Fibroblast of gingiva (primary cell): ENCODE data around the gene CXCL10.
"Not testable (repeated sequence)": the region's sequence is repeated elsewhere in the genome, so short reads cannot be mapped to it uniquely, and the experiment has no call there.

Source experiments
- DNase-seq: peaks from one replicate; pipeline ENCODE4 v3.0.0-alpha.2; 2011; ENCODE audit warnings: low read depth

Gene CXCL10

DNA sequence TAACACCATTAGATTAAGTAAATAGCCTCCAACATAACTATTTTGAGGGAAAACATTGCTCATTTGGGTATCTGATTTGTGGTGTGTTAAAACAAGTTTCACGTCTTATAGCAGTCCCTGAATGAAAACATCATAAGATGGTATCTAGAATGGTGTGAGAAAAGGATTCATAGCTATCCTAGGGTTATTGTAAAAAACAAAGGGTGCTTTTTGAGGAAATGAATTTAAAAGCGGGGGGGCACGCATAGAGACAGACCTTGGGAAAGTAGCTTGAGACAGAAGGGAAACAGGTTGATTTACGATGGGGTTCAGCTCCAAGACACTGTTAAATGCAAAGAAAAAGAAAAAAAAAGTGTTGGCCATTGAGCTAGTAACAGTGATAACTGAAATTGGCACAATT lies 768 bp upstream of the CXCL10 start:
- DNase-seq = no peak

DNA sequence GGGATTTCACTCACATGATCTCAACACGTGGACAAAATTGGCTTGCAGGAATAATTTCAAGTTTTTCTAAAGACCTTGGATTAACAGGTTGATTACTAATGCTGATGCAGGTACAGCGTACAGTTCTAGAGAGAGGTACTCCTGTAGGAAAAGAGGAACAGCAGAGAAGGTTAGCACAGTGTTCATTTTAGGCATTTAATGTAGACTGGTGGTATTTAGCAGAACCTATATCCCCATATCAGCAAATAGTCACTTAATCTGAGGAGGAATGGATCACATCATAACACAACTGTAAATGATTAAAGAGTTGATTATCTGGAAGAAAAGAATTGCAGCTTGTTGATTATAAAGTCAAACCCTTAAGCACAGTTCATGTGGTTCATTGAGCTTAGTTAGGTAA lies 620 bp downstream of the CXCL10 start:
- no peak for DNase-seq

DNA sequence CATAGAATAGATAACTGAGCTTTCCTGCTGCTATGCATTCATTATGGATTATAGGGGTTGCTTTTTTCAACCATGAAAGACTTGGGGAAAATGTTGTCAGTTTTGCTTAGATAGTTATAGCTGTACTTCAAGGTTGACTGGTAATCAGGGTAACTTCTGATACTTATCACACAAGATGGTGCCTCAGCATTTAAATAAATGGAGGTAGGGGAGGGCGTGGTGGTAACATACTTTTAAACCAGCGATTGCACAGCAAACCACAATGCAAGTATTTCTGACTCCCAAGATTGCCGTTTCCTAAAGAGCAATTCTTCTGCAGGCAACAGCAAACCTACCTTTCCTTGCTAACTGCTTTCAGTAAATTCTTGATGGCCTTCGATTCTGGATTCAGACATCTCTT lies 1.3 kb downstream of the CXCL10 start:
- DNase-seq = no peak

DNA sequence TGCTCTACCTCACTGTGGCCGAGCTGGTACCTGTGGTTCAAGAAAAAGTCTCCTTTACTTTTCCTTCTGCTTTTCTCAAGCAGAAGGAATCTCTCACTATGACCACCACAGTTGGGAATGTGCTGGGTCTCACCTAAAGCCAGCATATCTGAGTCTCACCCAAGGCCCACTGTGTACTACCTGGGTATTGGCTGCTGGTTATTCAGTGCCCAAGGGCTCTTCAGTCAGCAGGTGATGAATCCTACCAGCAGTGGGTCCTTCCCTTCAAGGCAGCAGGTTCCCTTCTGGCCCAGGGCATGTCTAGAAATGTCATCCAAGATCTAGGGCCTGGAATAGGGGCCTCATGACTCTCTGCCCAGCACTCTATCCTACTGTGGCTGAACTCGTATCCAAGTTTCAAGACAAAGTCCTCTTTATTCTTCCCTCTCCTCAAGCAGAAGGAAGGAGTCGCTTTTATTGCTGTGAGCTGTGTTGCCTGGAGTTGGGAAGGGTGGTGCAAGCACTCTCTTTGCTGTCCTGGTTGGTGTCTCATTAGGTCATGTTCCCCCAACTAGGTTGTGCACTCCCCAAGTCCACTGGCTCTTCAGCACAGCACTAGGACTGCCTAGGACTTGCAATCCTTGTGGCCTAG lies 6.1 kb downstream of the CXCL10 start:
- no peak for DNase-seq

DNA sequence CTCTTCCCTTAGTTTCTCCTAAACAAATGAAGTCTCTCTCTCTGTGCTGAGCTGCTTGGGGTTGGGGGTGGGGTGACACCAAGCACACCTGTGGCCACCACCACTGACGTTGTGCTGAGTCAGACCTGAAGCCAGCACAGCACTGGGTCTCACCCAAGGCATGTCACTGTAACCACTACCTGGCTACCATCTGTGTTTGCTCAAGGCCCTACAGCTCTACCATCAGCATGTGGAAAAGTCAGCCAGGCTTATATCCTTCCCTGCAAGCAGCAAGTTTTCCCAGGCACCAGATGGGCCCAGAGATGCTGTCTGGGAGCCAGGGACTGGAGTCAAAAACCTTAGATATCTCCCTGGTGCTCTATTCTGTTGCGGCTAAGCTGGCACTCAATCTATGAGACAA lies 6.9 kb downstream of the CXCL10 start:
- no peak for DNase-seq

DNA sequence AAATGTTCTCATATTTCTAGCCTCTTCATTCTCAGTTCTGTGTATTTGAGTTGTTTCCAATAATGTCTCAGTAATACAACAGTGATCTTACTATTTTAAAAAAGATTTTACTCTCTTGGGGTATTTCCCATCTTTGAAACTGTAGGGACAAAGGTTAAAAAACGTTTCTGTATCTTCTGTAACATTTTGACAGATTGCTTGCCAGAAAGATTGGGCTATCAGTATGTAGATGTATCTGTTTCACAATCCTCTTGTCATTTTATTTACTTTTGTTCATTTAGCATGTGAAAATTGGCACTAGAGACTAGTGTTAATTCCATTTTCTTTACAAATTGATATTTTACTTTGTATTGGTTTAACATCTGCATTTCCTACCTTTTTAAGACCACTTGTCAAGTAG lies 9.8 kb downstream of the CXCL10 start:
- DNase-seq = no peak

DNA sequence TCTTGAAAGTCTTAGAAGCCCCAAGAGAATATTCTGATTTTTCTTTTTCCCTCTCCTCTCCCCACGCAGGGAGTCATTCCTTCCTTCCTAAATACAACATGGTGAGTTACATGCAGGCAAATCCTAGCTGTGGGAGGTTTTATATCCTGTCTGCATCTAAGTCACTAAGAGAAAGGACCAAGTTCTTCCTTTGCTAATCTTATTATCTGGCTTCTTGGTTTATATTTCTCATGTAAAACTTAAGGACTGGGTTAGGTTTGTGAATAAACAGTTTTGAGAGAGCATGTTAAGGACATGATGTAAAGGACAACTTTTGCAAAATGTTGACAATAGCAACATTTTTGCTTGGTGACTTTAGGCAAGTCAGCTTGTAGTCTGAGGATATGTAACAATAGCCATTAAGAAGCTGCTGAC lies 10.9 kb downstream of the CXCL10 start:
- DNase-seq = peak; percentile 17

DNA sequence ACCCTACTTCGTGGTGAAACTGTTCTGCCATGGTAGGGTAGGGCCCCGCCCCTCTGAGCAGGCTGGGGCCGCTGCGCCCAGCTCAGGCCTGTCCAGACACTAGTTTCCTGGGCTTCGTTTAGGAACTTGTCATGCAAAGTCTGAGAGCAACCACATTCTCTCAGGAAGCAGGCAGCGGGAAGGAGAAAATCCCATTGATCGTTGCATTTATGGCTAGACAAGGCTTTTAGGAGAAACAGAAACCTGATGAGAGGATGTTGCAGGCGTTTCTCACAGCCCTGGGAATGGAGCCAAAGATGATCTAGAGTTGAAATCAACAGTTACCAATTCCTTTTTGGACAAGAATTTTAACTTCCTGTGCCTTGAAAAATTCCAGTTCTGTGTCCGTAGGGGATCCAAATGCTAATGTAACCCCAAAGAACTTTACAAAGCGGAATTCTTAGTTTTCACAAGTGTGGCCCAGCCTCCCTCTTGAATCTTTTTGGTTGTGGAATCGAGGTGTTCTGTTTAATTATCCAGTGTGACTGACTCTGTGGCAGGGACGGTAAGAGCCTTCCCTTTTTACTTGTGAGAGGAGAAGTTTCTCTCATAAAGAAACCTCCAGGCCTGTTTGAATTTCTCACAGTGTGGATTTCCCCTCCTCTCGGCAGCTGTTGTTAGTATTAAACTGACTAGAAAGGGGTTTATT lies 11.5 kb downstream of the CXCL10 start:
- peak; percentile 73 for DNase-seq

DNA sequence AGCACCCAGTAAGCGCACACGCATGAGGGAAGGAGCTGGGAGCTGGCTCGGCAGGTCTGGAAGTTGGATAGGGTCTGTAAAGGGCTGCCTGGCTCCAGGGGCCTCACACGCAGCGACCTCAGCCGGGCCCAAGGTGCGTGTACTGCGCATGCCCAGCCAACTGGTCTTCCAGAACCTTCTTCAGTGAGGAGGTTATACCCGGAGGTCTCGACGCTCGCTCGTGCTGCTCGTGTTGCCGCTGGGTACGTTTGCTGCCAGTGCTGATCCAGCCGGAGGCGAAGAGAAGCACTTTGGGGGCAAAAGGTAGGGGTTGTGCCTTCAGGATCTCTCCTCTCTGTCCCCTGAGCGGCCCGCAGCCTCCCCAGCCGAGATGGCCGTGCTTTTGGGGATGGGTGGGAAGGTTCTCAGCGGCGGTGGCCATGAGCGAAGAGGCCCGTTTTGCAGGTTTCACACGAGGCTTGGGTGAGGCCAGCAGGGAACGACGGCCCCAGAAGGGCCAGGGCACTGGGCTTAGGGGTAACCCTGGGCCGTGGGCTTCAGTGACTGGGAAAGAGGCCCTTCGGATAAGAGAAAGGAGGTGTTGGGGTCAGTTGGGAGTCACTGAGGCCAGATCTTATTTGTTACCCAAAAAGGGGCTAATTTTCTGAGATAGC lies 12.2 kb downstream of the CXCL10 start:
- no peak for DNase-seq

DNA sequence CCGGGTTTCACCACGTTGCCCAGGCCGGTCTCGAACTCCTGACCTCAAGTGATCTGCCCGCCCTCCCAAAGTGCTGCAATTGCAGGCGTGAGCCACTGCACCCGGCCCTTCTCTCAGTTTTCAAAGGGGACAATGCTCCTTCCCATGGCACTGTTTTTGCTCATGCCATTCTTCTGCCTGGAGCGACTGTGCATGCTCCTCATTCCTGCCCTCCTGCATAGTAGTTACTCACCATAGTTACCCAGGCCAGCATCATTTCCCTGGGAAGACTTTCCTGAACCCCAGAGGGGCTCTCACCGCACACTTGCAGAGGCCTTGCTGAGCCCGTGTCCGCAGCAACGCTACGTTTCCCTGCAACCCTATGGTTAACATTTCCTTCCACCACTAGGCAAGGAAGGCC lies 12.7 kb downstream of the CXCL10 start:
- no peak for DNase-seq

DNA sequence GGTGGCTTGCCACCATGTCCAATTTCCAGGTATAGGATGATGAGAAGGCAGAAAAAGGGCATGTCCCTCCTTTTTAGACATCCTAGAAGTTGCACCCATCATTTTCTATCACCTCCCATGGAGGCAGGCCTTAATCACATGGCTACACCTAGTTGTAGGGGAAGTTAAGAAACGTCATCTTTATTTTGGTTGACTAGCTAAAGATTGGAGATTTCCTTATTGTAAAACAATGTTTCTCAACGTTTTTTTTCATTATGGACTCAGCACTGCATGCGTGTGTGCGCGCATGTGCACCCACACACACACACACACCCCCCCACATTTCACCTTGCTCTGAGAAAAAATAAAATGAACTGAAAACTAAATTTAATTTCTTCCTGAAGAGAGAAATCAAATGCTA lies 14.0 kb downstream of the CXCL10 start:
- DNase-seq = no peak

DNA sequence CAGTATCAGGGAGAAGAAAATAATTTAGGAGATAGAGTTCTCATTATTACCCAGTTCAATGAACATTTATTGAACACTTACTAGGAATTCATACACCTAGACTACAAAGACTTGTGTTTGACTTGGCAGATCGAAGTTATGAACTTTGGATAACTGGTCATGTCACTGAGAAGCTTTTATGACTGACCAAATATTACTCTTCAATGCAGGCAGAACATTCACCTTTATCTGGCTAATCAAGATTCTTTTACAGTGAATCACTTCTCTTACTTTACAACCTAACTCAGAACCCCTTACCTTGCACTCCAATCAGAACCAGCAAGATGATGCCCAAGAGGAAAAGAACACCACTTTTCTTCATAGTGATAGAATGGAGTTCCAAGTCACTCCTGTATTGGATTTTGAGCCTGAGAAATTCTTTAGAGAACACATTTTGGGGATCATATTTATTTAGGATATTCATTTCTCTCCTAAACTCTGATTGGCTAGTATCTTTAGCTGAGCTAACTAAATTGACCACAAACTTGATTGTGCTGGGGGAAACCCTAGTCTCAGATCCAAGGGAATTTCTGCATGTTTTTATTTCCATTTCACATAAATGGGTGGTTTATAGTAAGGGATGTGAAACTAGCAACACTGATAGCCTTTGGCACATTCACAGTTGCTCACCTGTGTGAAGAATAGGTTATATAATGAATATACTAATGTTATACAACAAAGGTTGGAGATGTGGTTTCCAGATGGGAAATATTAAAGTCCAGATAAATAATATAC lies 16.0 kb downstream of the CXCL10 start, which contains the start of gene CXCL9:
Gene CXCL9 (minus strand): TSS at position 421 of the 774 bp plus-strand sequence. CDS start 60 bp downstream, at position 361.
- no peak for DNase-seq

DNA sequence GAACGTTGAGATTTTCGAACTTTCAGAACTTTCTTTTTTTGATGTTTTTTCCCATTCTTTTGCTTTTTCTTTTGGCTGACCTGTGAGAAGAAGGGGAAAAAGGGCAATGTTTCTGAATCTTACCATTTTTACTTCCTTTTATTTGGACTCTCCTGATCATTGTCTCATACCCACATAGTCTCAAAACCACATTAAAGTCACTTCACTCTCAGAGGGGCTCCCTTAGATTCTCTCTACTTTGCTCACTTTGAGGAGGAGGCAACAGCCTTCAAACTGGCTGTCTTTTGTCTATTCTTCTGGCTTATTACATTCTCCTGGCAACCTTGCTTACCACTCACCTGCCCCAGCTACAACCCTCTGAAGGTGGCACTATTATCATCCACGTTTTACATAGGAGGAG lies 19.7 kb downstream of the CXCL10 start:
- no peak for DNase-seq

DNA sequence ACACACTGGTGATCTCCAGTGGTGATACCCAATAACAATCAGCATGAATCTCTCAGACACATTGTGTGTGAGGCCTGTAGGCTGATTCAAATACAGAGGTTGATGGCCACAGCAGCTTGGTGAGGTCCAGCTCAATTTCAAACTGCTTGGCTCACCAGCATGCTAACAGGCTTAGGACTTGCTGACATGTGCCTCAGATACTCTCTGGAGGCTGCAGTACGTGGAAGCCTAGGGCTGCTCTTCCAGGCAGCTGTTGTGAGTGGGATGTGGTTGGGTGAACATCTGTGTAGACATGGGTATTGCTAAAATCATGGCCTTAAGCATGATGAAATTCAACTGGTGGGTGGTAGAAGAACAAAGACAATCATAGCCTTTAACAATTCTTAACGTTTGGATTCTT lies 20.3 kb downstream of the CXCL10 start:
- no peak for DNase-seq

DNA sequence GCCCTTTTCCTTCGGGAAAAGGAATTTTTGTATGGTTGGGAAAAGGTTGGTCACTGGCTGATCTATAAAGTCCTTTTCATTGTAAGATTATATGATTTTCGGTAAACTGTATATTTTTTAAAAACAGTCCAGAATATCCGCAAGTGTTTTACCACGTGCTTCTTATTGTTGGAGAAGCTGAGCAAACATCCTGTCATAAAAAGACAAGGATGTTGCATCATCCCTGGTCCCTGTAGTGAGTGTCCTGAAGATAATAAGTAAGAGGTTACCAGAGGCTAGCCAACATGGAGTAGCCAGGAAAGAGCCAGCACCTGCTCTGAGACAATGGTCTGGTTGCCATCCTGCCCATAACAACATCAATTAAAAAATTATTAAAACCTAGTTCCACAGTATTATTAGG lies 21.1 kb downstream of the CXCL10 start:
- DNase-seq = no peak

DNA sequence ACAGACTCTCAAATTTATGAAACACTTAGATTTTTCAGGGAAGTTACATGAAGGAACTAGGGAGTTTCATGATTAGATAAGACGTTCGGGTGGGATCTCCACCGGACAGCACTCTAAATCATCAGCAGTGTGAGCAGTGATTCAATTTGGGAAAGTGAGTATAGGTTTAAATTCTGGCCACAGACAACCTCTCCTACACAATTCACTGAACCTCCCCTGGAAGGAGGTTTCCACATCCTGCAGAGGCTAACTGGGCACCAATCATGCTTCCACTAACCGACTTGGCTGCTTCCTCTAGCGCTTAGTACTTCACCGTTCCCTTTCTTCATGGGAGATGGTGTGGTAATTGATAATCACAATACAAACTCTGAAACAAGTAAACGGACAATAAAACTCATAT lies 21.6 kb downstream of the CXCL10 start:
- DNase-seq = no peak

DNA sequence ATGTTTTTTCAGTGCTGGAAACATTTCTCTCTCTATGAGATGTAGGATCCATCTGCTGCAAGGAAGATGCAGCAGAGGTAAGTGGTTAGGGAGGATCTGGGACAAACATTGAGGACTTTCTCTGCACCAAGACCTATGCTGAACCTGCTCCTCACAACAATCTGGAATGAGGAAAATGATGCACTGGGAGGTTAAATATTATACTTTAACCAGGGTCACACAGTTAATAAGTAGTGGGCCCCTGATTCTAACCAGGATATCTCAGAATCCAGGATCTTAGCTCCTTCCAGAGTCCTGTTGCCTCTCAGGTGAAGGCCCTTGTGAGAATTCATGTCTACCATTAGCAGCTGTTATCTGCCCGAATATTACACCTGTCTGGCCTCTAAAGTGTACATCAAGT lies 23.0 kb downstream of the CXCL10 start:
- DNase-seq = no peak

DNA sequence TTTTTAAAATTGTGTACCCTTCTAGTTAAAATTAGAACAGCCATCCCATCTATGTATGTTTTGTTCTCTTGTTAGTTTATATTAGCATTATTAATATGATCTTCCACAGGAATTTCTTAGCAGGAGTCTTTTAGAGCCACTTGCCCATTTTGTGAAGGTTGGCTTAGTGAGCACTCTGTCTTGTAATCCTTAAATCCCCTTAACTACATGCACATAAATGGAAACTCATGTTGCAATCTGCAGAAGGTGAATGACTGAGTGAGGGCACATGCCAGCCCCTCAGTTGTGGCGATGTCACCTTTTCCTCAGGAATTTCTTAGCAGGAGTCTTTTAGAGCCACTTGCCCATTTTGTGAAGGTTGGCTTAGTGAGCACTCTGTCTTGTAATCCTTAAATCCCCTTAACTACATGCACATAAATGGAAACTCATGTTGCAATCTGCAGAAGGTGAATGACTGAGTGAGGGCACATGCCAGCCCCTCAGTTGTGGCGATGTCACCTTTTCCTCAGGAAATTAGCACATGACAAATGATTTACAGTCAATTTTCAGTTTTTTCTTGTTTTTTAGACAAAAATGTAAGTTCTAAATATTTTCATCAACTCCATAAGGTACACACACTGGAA lies 24.7 kb downstream of the CXCL10 start:
- DNase-seq = not testable (repeated sequence)

DNA sequence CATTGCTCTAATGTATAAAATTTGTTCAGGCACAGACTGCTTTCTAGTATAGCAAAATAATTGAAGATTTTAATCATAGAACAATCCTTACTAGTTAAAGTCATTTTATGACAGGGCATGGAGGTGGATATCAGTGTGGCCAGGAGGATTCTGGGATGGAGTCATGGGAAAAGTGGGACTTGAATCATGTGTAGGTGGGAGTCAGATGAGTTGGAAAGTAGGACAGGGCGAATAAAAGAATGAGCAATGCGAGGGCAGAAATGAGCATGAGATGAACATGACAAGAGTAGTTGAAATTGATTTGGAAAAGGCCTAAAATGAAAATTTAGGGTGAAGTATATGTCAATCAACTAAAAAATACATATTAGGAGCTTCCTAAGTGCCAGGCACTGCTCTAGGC lies 25.4 kb downstream of the CXCL10 start:
- no peak for DNase-seq

DNA sequence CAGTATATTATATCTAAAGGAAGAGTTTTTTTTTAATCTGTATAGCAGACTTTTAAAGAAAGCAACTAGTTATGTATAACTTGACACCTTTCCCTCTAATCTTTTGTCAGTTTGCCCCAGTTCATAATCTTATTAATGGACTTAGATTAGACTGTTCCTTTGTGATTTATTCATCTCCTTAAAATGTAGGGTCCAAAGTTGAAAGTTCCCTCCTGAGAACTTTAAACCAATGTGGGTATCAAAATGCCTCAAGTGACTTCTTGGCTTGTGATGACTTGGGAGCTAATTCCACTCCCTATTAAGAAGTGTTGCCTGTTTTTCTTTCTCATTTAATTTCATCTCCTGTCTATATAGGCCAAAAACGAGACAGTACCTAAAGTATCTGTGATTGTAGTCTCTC lies 26.2 kb downstream of the CXCL10 start:
- DNase-seq = no peak

DNA sequence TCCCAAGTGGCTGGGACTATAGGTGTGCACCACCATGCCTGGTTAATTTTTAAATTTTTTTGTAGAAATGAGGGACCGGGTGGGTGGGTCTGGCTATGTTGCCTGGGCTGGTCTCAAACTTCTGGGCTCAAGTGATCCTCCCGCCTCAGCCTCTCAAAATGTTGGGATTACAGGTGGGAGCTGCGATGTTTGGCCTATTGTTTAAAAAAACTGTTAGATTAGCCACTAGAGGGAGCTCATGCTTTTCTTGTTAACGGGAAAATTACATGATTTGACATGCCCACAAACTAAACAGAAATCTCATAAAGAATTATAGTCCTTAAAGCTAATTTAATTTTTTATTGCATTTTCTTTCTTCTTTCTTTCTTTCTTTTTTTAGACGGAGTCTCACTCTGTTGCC lies 27.6 kb downstream of the CXCL10 start:
- DNase-seq = peak; percentile 36

DNA sequence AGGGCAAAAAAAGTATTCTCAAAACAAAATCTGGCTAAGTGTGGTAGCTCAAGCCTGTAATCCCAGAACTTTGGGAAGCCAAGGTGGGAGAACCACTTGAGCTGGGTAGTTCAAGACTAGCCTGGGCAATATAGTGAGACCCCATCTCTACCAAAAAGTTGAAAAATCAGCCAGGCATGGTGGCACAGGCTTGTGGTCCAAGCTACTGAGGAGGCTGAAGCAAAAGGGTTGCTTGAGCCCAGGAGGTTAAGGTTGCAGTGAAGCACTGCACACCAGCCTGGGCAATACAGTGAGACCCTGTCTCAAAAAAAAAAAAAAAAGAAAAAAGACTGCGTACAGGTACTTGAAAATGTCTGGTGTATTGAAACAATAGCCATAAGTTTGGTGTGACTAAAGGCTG lies 30.8 kb downstream of the CXCL10 start:
- no peak for DNase-seq
